GM18858 (cell line): ENCODE measurements around the gene SLAIN1.
"Not testable (repeated sequence)": the region's sequence is repeated elsewhere in the genome, so short reads cannot be mapped to it uniquely, and the experiment has no call there.

Experiments
- ATAC-seq: cut with Tn5 transposase; IDR thresholded peaks from one replicate; pipeline ENCODE4 v1.9.1; 2021; ENCODE audit not compliant: unreplicated experiment

SLAIN1 gene

GRCh38 chr13:77697217-77698103, at the start of gene SLAIN1:
SLAIN1 (plus strand) TSS chr13:77697687; CDS start chr13:77697914, 227 bp downstream.
- peak; percentile 62 for ATAC-seq

- no peak for ATAC-seq
Measured at GRCh38 chr13:77650409-77650808, 47.1 kb upstream of the SLAIN1 start.

GRCh38 chr13:77653301-77653700, 44.2 kb upstream of the SLAIN1 start:
- no peak for ATAC-seq

- not testable (repeated sequence) for ATAC-seq
Measured at GRCh38 chr13:77660016-77660415, 37.5 kb upstream of the SLAIN1 start.

- no peak for ATAC-seq
Measured at GRCh38 chr13:77660841-77661250, 36.6 kb upstream of the SLAIN1 start.

GRCh38 chr13:77662301-77662700, 35.2 kb upstream of the SLAIN1 start:
- ATAC-seq, result not testable (repeated sequence)

- ATAC-seq, result not testable (repeated sequence)
Measured at GRCh38 chr13:77662831-77663230, 34.7 kb upstream of the SLAIN1 start.

- ATAC-seq, result no peak
Measured at GRCh38 chr13:77674852-77675251, 22.6 kb upstream of the SLAIN1 start.

- no peak for ATAC-seq
Measured at GRCh38 chr13:77678691-77679235, 18.7 kb upstream of the SLAIN1 start.

- ATAC-seq, result no peak
Measured at GRCh38 chr13:77687799-77688198, 9.7 kb upstream of the SLAIN1 start.

GRCh38 chr13:77691871-77692270, 5.6 kb upstream of the SLAIN1 start:
- ATAC-seq, result no peak

- no peak for ATAC-seq
Measured at GRCh38 chr13:77692746-77693448, 4.6 kb upstream of the SLAIN1 start.

- no peak for ATAC-seq
Measured at GRCh38 chr13:77693449-77693940, 4.0 kb upstream of the SLAIN1 start.

GRCh38 chr13:77696006-77696878, 1.2 kb upstream of the SLAIN1 start:
- ATAC-seq, result peak; percentile 15

GRCh38 chr13:77696879-77697216, 639 bp upstream of the SLAIN1 start:
- no peak for ATAC-seq

GRCh38 chr13:77698201-77699058, 943 bp downstream of the SLAIN1 start:
- peak; percentile 5 for ATAC-seq

GRCh38 chr13:77699059-77699680, 1.7 kb downstream of the SLAIN1 start:
- ATAC-seq, result no peak

- no peak for ATAC-seq
Measured at GRCh38 chr13:77701305-77701704, 3.8 kb downstream of the SLAIN1 start.

GRCh38 chr13:77702366-77702765, 4.9 kb downstream of the SLAIN1 start:
- ATAC-seq, result no peak
